Medulla oblongata (tissue), 1 donor: ENCODE measurements around the gene HMCN1.
"Not testable (repeated sequence)": the region's sequence is repeated elsewhere in the genome, so short reads cannot be mapped to it uniquely, and the experiment has no call there.

Experiments
- DNase-seq: peaks from one replicate; pipeline ENCODE4 v3.0.0-alpha.2; 2015; ENCODE audit errors: extremely low spot score

Gene HMCN1

GRCh38 chr1:186194107-186194756 is 460.0 kb downstream of the HMCN1 start:
- DNase-seq: no peak

- DNase-seq: no peak
Measured at GRCh38 chr1:186195377-186195931, 461.3 kb downstream of the HMCN1 start.

GRCh38 chr1:186202271-186202764 is 468.1 kb downstream of the HMCN1 start:
- no peak for DNase-seq

- DNase-seq: no peak
Measured at GRCh38 chr1:186202776-186203175, 468.6 kb downstream of the HMCN1 start.

- DNase-seq: no peak
Measured at GRCh38 chr1:186206048-186206570, 471.9 kb downstream of the HMCN1 start.

GRCh38 chr1:186207391-186208085 is 473.3 kb downstream of the HMCN1 start:
- no peak for DNase-seq

GRCh38 chr1:186208405-186209129 is 474.4 kb downstream of the HMCN1 start:
- DNase-seq: no peak

- DNase-seq: no peak
Measured at GRCh38 chr1:186210258-186210657, 476.1 kb downstream of the HMCN1 start.

GRCh38 chr1:186211583-186211982 is 477.4 kb downstream of the HMCN1 start:
- not testable (repeated sequence) for DNase-seq

GRCh38 chr1:186212568-186213224 is 478.5 kb downstream of the HMCN1 start:
- DNase-seq: peak; percentile 80

- DNase-seq: no peak
Measured at GRCh38 chr1:186213225-186213607, 479.0 kb downstream of the HMCN1 start.

- no peak for DNase-seq
Measured at GRCh38 chr1:186214791-186215190, 480.6 kb downstream of the HMCN1 start.

- DNase-seq: no peak
Measured at GRCh38 chr1:186215636-186216035, 481.4 kb downstream of the HMCN1 start.

- DNase-seq: no peak
Measured at GRCh38 chr1:186218654-186219352, 484.6 kb downstream of the HMCN1 start.

- no peak for DNase-seq
Measured at GRCh38 chr1:186220067-186220466, 485.9 kb downstream of the HMCN1 start.

- no peak for DNase-seq
Measured at GRCh38 chr1:186220911-186221310, 486.7 kb downstream of the HMCN1 start.

- no peak for DNase-seq
Measured at GRCh38 chr1:186225096-186225495, 490.9 kb downstream of the HMCN1 start.

GRCh38 chr1:186228749-186229148 is 494.6 kb downstream of the HMCN1 start:
- no peak for DNase-seq

GRCh38 chr1:186231861-186232436 is 497.8 kb downstream of the HMCN1 start:
- no peak for DNase-seq

- no peak for DNase-seq
Measured at GRCh38 chr1:186234976-186235686, 500.9 kb downstream of the HMCN1 start.
